SJSA1 (cell line): ENCODE results near the gene CNBD2. TPM values are rescaled to one million over a fixed set of nuclear protein-coding genes. Genes with fewer than 3 reads are reported as not detected.
A peak's percentile ranks its signal among the peaks of the same experiment; 100 is the strongest.
"Not testable (repeated sequence)": the region's sequence is repeated elsewhere in the genome, so short reads cannot be mapped to it uniquely, and the experiment has no call there.

Experiments
- DNase-seq, 2 experiments: peaks; one replicate each; pipeline ENCODE4 v3.0.0-alpha.2; 2015 to 2020; ENCODE audit warnings: low spot score in 2 of 2, low read depth in 1 of 2
- H3K27ac ChIP-seq: fragments of 250-450 bp; sonication (Bioruptor Pico); 2 replicates; pipeline ENCODE4 v1.5.1; 2020; ENCODE audit warnings: mild to moderate bottlenecking, moderate library complexity
- H3K27me3 ChIP-seq: fragments of 250-450 bp; sonication (Bioruptor Pico); replicated peaks from 2 replicates; pipeline ENCODE4 v1.5.1; 2020; ENCODE audit warnings: mild to moderate bottlenecking, moderate library complexity
- H3K36me3 ChIP-seq: fragments of 250-450 bp; sonication (Bioruptor Pico); 2 replicates; pipeline ENCODE4 v1.5.1; 2020; ENCODE audit warnings: mild to moderate bottlenecking
- H3K4me1 ChIP-seq: fragments of 250-450 bp; sonication (Bioruptor Pico); replicated peaks from 2 replicates; pipeline ENCODE4 v1.6.1; 2021; ENCODE audit warnings: mild to moderate bottlenecking
- H3K4me3 ChIP-seq: fragments of 250-450 bp; sonication (Bioruptor Pico); 2 replicates; pipeline ENCODE4 v1.5.1; 2020; ENCODE audit warnings: mild to moderate bottlenecking
- H3K9me3 ChIP-seq: fragments of 250-450 bp; sonication (Bioruptor Pico); replicated peaks from 2 replicates; pipeline ENCODE4 v1.5.1; 2020; ENCODE audit warnings: mild to moderate bottlenecking
- total RNA-seq: library from RNA; depleted of rRNA; stranded (reverse); fragments of >200 nt; shearing (Covaris generic); gene quantifications from 2 replicates; pipeline ENCODE4 v1.2.3, GENCODE V29; 2014

CNBD2 gene
- total RNA-seq, 1 experiment from 2014 or later: 3.6 TPM

DNA sequence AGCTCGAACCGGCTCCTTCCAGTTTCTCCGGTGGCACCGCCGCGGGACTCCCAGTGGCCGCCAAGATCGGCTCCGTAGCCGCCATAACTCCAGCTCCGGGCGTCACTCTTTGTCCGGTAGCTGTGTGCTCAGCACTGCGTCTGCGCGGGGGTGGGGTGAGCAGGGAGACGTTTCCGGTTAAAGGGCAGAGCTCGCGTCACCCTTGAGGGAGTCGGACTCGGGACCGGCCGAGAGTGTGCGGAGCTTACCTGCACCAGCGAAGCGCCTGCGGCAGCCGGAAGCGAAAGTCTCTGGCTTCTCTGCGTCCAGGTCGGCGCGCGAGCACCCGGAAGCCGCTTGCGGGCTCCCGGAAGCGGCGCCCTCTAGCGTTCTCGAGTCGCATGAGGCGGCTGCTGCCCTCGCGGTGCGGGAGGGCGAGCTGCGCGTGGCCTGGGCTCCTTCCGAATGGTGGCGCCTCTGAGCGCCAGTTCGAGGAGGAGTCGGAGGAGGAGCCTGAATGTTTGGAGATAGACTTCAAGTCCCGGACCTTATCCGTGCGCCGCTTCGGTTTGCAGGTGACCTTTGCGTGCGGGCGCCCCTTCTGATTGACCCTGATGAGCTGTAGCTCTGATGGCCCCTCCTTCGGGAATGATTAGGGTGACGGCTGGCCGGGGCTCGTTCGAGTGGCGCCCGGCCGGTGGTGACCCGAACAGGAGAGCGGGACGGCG is 14.0 kb upstream of the CNBD2 start, which contains the start of gene SCAND1:
Gene SCAND1, minus strand, starts transcription at position 303 of the 707 bp plus-strand sequence. Its CDS starts 218 bp downstream, at position 85.
- Histone ChIP-seq H3K27me3 (no peaks in the 10 kb centered on the region), H3K27ac (peak within 1 kb of the TSS; percentile 87), H3K4me1 (peaks cover 17% of the 10 kb centered on the region), H3K4me3 (peak within 1 kb of the TSS; percentile 88), H3K36me3 (peaks cover 31% of the 10 kb centered on the region), H3K9me3 (no peaks in the 10 kb centered on the region)
- DNase-seq: peak; percentile 98

DNA sequence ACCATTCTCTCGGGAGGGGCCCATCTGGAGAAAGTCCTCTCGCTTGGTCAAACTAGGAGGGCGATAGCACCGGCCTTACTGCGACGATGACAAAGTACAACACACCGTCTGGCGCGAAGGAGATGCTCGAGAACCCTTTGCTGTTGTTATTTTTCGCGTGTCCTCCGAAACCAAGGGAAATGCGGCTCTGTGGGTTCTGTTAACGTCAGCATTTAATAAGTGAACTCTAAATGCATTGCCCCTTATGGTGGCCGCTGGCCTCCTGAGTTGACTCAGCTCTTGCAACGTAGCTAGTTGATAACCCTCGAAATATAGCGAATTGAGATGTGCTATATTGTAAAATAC is 13.5 kb upstream of the CNBD2 start:
- Histone ChIP-seq H3K27ac (peak overlapping the region; percentile 26), H3K9me3 (no peaks in the 10 kb centered on the region), H3K36me3 (peaks cover 28% of the 10 kb centered on the region), H3K4me1 (peaks cover 17% of the 10 kb centered on the region), H3K27me3 (no peaks in the 10 kb centered on the region), H3K4me3 (peak overlapping the region; percentile 88)
- DNase-seq: no peak

DNA sequence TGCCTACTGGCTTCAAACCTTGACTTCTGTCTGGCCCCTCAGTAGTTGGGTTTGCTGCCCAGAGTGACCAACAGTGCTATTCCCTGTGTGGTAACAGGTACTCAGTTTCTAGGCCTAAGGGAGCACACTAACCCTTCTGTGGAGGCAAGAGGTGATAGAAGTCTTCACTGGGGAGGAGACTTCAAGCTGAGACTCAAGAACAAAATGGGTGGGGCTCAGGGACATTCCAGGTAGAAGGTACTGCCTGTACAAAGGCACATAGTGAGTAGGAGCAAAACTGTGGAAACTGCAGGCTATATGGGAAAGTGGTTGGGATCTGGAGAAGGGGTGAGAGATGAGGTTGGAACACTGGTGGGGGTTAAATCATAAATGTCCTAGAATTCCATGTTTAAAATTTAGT is 11.8 kb upstream of the CNBD2 start:
- no peak for DNase-seq
- peaks cover 24% of the 10 kb centered on the region for H3K36me3 ChIP-seq
- H3K4me1 ChIP-seq: peaks cover 17% of the 10 kb centered on the region
- H3K4me3 ChIP-seq: no peak overlapping the region
- H3K27ac ChIP-seq: no peak overlapping the region
- no peaks in the 10 kb centered on the region for H3K27me3 ChIP-seq
- H3K9me3 ChIP-seq: no peaks in the 10 kb centered on the region

GRCh38 chr20:35959291-35959690 is 9.1 kb upstream of the CNBD2 start:
- DNase-seq, H3K4me3 ChIP-seq, H3K27me3 ChIP-seq, H3K27ac ChIP-seq, H3K4me1 ChIP-seq, H3K9me3 ChIP-seq, H3K36me3 ChIP-seq: not testable (repeated sequence)

DNA sequence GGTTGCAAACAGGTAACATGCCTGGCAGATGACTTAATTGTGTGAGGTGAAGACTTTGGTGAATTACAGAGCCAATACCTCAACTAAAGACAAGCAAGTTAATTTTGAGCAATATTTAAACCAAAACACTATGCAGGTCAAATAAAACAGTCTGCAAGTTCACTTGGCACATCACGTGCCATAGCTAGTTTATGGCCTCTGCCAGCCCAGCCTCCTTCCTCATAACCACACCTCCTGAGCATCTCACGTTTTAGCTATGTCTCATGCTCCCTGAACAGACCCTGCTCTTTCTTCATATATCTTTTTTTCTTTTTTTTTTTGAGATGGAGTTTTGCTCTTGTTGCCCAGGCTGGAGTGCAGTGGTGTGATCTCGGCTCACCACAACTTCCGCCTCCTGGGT is 4.5 kb upstream of the CNBD2 start:
- Histone ChIP-seq H3K9me3 (no peaks in the 10 kb centered on the region), H3K4me1 (no peaks in the 10 kb centered on the region), H3K27ac (no peak overlapping the region), H3K27me3 (no peaks in the 10 kb centered on the region), H3K4me3 (no peak overlapping the region), H3K36me3 (no peaks in the 10 kb centered on the region)
- no peak for DNase-seq

- H3K36me3 ChIP-seq: no peaks in the 10 kb centered on the region
- H3K27ac ChIP-seq: no peak overlapping the region
- no peak overlapping the region for H3K4me3 ChIP-seq
- H3K9me3 ChIP-seq: no peaks in the 10 kb centered on the region; the same call in 1 of the 2 replicates
- DNase-seq: no peak
- H3K4me1 ChIP-seq: no peaks in the 10 kb centered on the region
- no peaks in the 10 kb centered on the region for H3K27me3 ChIP-seq
These were observed 540 bp downstream of the CNBD2 start for GRCh38 chr20:35968930-35969329.

DNA sequence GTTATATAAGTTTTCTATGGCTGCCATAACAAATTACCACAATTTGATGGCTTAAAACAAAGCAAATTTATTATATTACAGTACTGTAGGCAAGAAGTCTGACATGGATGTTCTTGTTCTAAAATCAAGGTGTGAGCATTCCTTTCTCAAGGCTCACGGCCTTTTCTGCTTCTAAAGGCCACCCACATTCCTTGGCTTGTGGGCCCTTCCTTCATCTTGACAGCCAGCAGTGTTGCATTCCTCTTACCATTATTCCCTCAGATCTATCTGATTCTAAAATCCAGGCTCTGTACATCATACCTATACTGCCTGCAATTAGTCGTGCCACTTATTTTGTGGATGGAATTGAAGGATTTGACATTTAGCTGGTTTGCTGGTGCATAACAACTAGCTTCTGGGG is 3.6 kb downstream of the CNBD2 start:
- Histone ChIP-seq H3K9me3 (no peaks in the 10 kb centered on the region; the same call in 1 of the 2 replicates), H3K4me3 (no peak overlapping the region), H3K4me1 (no peaks in the 10 kb centered on the region), H3K36me3 (no peaks in the 10 kb centered on the region), H3K27me3 (no peaks in the 10 kb centered on the region), H3K27ac (no peak overlapping the region)
- no peak for DNase-seq

DNA sequence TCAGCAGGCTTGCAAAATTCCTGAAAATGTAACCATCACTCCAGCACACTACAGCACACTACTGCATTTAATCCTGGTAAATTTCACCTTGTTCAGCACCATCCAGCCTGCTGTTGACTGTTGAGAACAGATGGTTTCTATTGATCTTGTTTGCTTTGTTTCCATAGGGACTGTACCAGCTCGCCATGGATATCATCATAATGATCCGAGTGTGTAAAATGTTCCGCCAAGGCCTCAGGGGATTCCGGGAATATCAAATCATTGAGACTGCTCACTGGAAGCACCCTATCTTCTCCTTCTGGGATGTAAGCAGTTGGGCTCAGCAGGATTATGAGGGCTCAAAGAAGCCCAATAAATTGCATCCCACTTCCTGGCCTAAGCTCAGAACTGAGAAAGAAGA is 4.1 kb downstream of the CNBD2 start:
- no peak overlapping the region for H3K4me3 ChIP-seq
- no peaks in the 10 kb centered on the region for H3K4me1 ChIP-seq
- H3K36me3 ChIP-seq: no peaks in the 10 kb centered on the region
- no peaks in the 10 kb centered on the region; the same call in 1 of the 2 replicates for H3K9me3 ChIP-seq
- DNase-seq: no peak
- no peaks in the 10 kb centered on the region for H3K27me3 ChIP-seq
- no peak overlapping the region for H3K27ac ChIP-seq

DNA sequence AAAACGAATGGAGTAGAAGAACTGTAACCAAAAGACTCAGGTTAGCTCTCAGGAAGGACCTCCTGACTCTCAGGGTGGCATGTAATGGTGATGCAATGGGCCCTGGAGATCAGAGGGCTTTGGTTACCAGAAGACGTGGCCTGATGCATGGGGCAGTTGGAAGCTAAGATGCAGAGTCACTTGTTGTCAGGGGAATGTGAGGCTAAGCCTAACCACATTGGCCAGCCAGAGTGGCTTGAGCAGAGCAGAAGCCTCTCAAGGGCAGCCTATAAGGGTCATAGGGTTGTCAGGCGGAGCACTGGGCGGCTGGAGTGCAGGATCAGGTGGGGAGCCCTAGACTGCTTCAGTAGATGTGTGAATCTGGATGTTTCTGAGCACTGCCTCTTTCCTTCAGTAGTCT is 5.9 kb downstream of the CNBD2 start:
- no peak overlapping the region for H3K4me3 ChIP-seq
- no peaks in the 10 kb centered on the region for H3K36me3 ChIP-seq
- no peaks in the 10 kb centered on the region for H3K27me3 ChIP-seq
- no peak for DNase-seq
- no peak overlapping the region for H3K27ac ChIP-seq
- H3K9me3 ChIP-seq: no peaks in the 10 kb centered on the region; the same call in 1 of the 2 replicates
- H3K4me1 ChIP-seq: no peaks in the 10 kb centered on the region

- no peaks in the 10 kb centered on the region for H3K36me3 ChIP-seq
- H3K27ac ChIP-seq: no peak overlapping the region
- H3K4me3 ChIP-seq: no peak overlapping the region
- no peaks in the 10 kb centered on the region; the same call in 1 of the 2 replicates for H3K9me3 ChIP-seq
- H3K27me3 ChIP-seq: no peaks in the 10 kb centered on the region
- no peak for DNase-seq
- H3K4me1 ChIP-seq: no peaks in the 10 kb centered on the region
These were observed 7.4 kb downstream of the CNBD2 start for GRCh38 chr20:35975576-35976373.

DNA sequence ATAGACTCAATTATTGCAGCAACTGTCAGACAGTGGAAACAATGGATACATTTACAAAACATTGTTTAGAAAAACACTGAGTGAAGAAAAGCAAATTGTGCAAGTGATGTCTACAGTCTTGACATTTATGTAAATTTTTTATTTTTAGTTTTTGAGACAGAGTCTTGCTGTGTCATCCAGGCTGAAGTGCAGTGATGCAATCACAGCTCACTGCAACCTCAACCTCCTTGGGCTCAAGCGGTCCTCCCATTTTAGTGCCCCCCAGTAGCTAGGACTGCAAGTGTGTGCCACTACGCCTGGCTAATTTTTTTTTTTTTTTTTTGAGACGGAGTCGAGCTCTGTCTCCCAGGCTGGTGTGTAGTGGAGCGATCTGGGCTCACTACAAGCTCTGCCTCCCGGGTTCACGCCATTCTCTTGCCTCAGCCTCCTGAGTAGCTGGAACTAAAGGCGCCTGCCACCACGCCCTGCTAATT is 9.7 kb downstream of the CNBD2 start:
- Histone ChIP-seq H3K4me3 (no peak overlapping the region), H3K27me3 (no peaks in the 10 kb centered on the region), H3K36me3 (no peaks in the 10 kb centered on the region), H3K27ac (no peak overlapping the region), H3K9me3 (no peaks in the 10 kb centered on the region), H3K4me1 (no peaks in the 10 kb centered on the region)
- DNase-seq: no peak

- Histone ChIP-seq H3K4me1 (no peaks in the 10 kb centered on the region), H3K9me3 (no peaks in the 10 kb centered on the region), H3K27ac (no peak overlapping the region), H3K4me3 (no peak overlapping the region), H3K27me3 (no peaks in the 10 kb centered on the region), H3K36me3 (no peaks in the 10 kb centered on the region)
- no peak for DNase-seq
These were observed 11.2 kb downstream of the CNBD2 start for GRCh38 chr20:35979544-35979943.

GRCh38 chr20:35981969-35982368 is 13.6 kb downstream of the CNBD2 start:
- Histone ChIP-seq H3K27ac (no peak overlapping the region), H3K27me3 (no peaks in the 10 kb centered on the region), H3K4me3 (no peak overlapping the region), H3K36me3 (no peaks in the 10 kb centered on the region), H3K4me1 (no peaks in the 10 kb centered on the region), H3K9me3 (no peaks in the 10 kb centered on the region)
- no peak for DNase-seq

- Histone ChIP-seq H3K27me3 (no peaks in the 10 kb centered on the region), H3K36me3 (no peaks in the 10 kb centered on the region), H3K9me3 (no peaks in the 10 kb centered on the region), H3K27ac (no peak overlapping the region), H3K4me1 (no peaks in the 10 kb centered on the region), H3K4me3 (no peak overlapping the region)
- no peak for DNase-seq
These were observed 16.0 kb downstream of the CNBD2 start for GRCh38 chr20:35984382-35984781.
